ENCODE data around the gene CACNA2D4. TPM values are rescaled to one million over a fixed set of nuclear protein-coding genes. Genes with fewer than 3 reads are reported as not detected.
A peak's percentile ranks its signal among the peaks of the same experiment; 100 is the strongest.

CACNA2D4 gene
- total and polyA plus RNA-seq, 12 donors, result 0.54 to 9.1 (median 3.1) TPM

GRCh38 chr12:1933342-1934051, 15.0 kb upstream of the CACNA2D4 start:
- Histone ChIP-seq H3K4me3 (no peak overlapping the region), H3K4me1 (replicated peaks in 1 of 2) (peaks cover 17% of the 10 kb centered on the region in 2 donors), H3K27me3 (no peaks in the 10 kb centered on the region), H3K36me3 (replicated peaks in 1 of 2) (peaks cover 0 to 7% of the 10 kb centered on the region in 2 donors), H3K9me3 (replicated peaks in 1 of 3) (no peaks in the 10 kb centered on the region), H3K27ac (peak overlapping the region in 1 of 5 donors; percentile 49)
- 65 to 69% (median 66%) methylated on average over 13 to 16 of the region's 16 CpGs for WGBS, 4 donors
- intact Hi-C loops (cut with DNase I), result loop anchor here (5.0 to 10.0 kb wide), 3 partner anchors 126 to 289 kb away; no protein-coding TSS in a partner anchor
- TF ChIP-seq CTCF (IDR thresholded peaks at IDR 0.05) (no peak), POLR2A (IDR thresholded peaks at IDR 0.05) (no peak)
- peak in 3 of 7 donors; percentile 8 to 45 (median 25) for DNase-seq

- no peak overlapping the region for H3K27ac ChIP-seq
- WGBS, 4 donors, result 33 to 53% (median 35%) methylated on average over 15 to 16 of the region's 16 CpGs
- H3K36me3 ChIP-seq (replicated peaks in 1 of 2), result no peaks in the 10 kb centered on the region
- peak; percentile 52 to 87 (median 68) for DNase-seq
- intact Hi-C loops (cut with DNase I), result loop anchor here (5.0 to 10.0 kb wide), 3 partner anchors 125 to 288 kb away; no protein-coding TSS in a partner anchor
- peaks cover 15 to 17% of the 10 kb centered on the region in 2 donors for H3K4me1 ChIP-seq (replicated peaks in 1 of 2)
- H3K27me3 ChIP-seq, result no peaks in the 10 kb centered on the region
- H3K4me3 ChIP-seq, result no peak overlapping the region
- TF ChIP-seq CTCF (IDR thresholded peaks at IDR 0.05) (no peak), POLR2A (IDR thresholded peaks at IDR 0.05) (peak in 1 of 2 donors; percentile 19)
- no peaks in the 10 kb centered on the region for H3K9me3 ChIP-seq (replicated peaks in 1 of 3)
Measured at GRCh38 chr12:1932264-1932777, 13.9 kb upstream of the CACNA2D4 start.

GRCh38 chr12:1931642-1932041, 13.2 kb upstream of the CACNA2D4 start:
- Histone ChIP-seq H3K27ac (no peak overlapping the region), H3K4me1 (replicated peaks in 1 of 2) (peaks cover 9 to 15% of the 10 kb centered on the region in 2 donors), H3K27me3 (no peaks in the 10 kb centered on the region), H3K36me3 (replicated peaks in 1 of 2) (no peaks in the 10 kb centered on the region), H3K9me3 (replicated peaks in 1 of 3) (no peaks in the 10 kb centered on the region), H3K4me3 (no peak overlapping the region)
- DNase-seq, result peak in 4 of 7 donors; percentile 3 to 13 (median 10)
- WGBS, 4 donors, result 87 to 96% (median 92%) methylated on average over 9 of the region's 9 CpGs
- intact Hi-C loops (cut with DNase I), result loop anchor here (5.0 to 10.0 kb wide), 3 partner anchors 124 to 287 kb away; no protein-coding TSS in a partner anchor
- TF ChIP-seq POLR2A (IDR thresholded peaks at IDR 0.05) (no peak), CTCF (IDR thresholded peaks at IDR 0.05) (no peak)

GRCh38 chr12:1930803-1931597, 12.5 kb upstream of the CACNA2D4 start:
- intact Hi-C loops (cut with DNase I), result loop anchor here (5.0 to 10.0 kb wide), 3 partner anchors 124 to 286 kb away; no protein-coding TSS in a partner anchor
- Histone ChIP-seq H3K36me3 (replicated peaks in 1 of 2) (no peaks in the 10 kb centered on the region), H3K27ac (no peak overlapping the region), H3K9me3 (replicated peaks in 1 of 3) (no peaks in the 10 kb centered on the region), H3K27me3 (no peaks in the 10 kb centered on the region), H3K4me3 (no peak overlapping the region), H3K4me1 (replicated peaks in 1 of 2) (peaks cover 5 to 11% of the 10 kb centered on the region in 2 donors)
- TF ChIP-seq POLR2A (IDR thresholded peaks at IDR 0.05), result no peak
- no peak for TF ChIP-seq CTCF (IDR thresholded peaks at IDR 0.05)
- 88 to 92% (median 90%) methylated on average over 24 to 27 of the region's 27 CpGs for WGBS, 4 donors
- DNase-seq, result peak in 4 of 7 donors; percentile 8 to 48 (median 15)

Measured in adrenal gland (tissue), 12 donors.